ENCODE measurements around the gene ALX3.

ALX3 gene

GRCh38 chr1:110049801-110050601 is 20.5 kb downstream of the ALX3 start:
- H3K36me3 Mint-ChIP-seq (ENCODE audit: low read depth) = peaks cover 83% of the 10 kb centered on the region
- H3K27ac Mint-ChIP-seq = no peak overlapping the region
- TF ChIP-seq CTCF (IDR thresholded peaks at IDR 0.05; ENCODE audit: unreplicated experiment in 3 of 3) = no peak
- no peaks in the 10 kb centered on the region for H3K27me3 Mint-ChIP-seq (ENCODE audit: low read depth)
- H3K4me3 Mint-ChIP-seq = no peak overlapping the region
- no peaks in the 10 kb centered on the region for H3K9me3 Mint-ChIP-seq
- H3K4me1 Mint-ChIP-seq = peaks cover 12% of the 10 kb centered on the region

- Mint-ChIP-seq H3K27ac (no peak overlapping the region), H3K9me3 (no peaks in the 10 kb centered on the region), H3K4me1 (peaks cover 10% of the 10 kb centered on the region), H3K27me3 (ENCODE audit: low read depth) (no peaks in the 10 kb centered on the region), H3K4me3 (no peak overlapping the region), H3K36me3 (ENCODE audit: low read depth) (peaks cover 84% of the 10 kb centered on the region)
- no peak for TF ChIP-seq CTCF (IDR thresholded peaks at IDR 0.05; ENCODE audit: unreplicated experiment in 3 of 3)
These were observed 21.4 kb downstream of the ALX3 start for GRCh38 chr1:110048923-110049601.

GRCh38 chr1:110048240-110048639 is 22.2 kb downstream of the ALX3 start:
- H3K4me1 Mint-ChIP-seq = peaks cover 5% of the 10 kb centered on the region
- no peaks in the 10 kb centered on the region for H3K27me3 Mint-ChIP-seq (ENCODE audit: low read depth)
- no peak for TF ChIP-seq CTCF (IDR thresholded peaks at IDR 0.05; ENCODE audit: unreplicated experiment in 3 of 3)
- no peak overlapping the region for H3K27ac Mint-ChIP-seq
- no peaks in the 10 kb centered on the region for H3K9me3 Mint-ChIP-seq
- H3K4me3 Mint-ChIP-seq = no peak overlapping the region
- H3K36me3 Mint-ChIP-seq (ENCODE audit: low read depth) = peaks cover 83% of the 10 kb centered on the region

GRCh38 chr1:110047463-110047862 is 23.0 kb downstream of the ALX3 start:
- Mint-ChIP-seq H3K36me3 (ENCODE audit: low read depth) (peaks cover 82% of the 10 kb centered on the region), H3K9me3 (no peaks in the 10 kb centered on the region), H3K27ac (no peak overlapping the region), H3K27me3 (ENCODE audit: low read depth) (no peaks in the 10 kb centered on the region), H3K4me3 (no peak overlapping the region), H3K4me1 (peaks cover 5% of the 10 kb centered on the region)
- no peak for TF ChIP-seq CTCF (IDR thresholded peaks at IDR 0.05; ENCODE audit: unreplicated experiment in 3 of 3)

GRCh38 chr1:110043016-110043415 is 27.5 kb downstream of the ALX3 start:
- H3K27me3 Mint-ChIP-seq (ENCODE audit: low read depth) = no peaks in the 10 kb centered on the region
- H3K4me3 Mint-ChIP-seq = no peak overlapping the region
- no peaks in the 10 kb centered on the region for H3K9me3 Mint-ChIP-seq
- no peak for TF ChIP-seq CTCF (IDR thresholded peaks at IDR 0.05; ENCODE audit: unreplicated experiment in 3 of 3)
- H3K4me1 Mint-ChIP-seq = peaks cover 5% of the 10 kb centered on the region
- peaks cover 90% of the 10 kb centered on the region for H3K36me3 Mint-ChIP-seq (ENCODE audit: low read depth)
- H3K27ac Mint-ChIP-seq = no peak overlapping the region

Data from nephron (organoid).